ENCODE results near the gene KBTBD3.
"Not testable (repeated sequence)": the region's sequence is repeated elsewhere in the genome, so short reads cannot be mapped to it uniquely, and the experiment has no call there.

KBTBD3 gene

GRCh38 chr11:106061954-106062949, 14.9 kb downstream of the KBTBD3 start:
- no peak for TF ChIP-seq Cebpa-rat (IDR thresholded peaks at IDR 0.05)
- Histone ChIP-seq H3K4me3 (no peak overlapping the region), H3K9me3 (peaks cover 6% of the 10 kb centered on the region; the same call in 1 of the 2 replicates), H3K4me2 (no peak overlapping the region), H3K36me3 (0 out of 2 replicates have a peak, but pooled peaks cover 5% of the 10 kb centered on the region), H4K20me1 (no peaks in the 10 kb centered on the region), H3K27ac (no peak overlapping the region), H3K9ac (no peak overlapping the region), H3K4me1 (no peaks in the 10 kb centered on the region), H3K27me3 (no peaks in the 10 kb centered on the region)

- no peak overlapping the region for H3K4me2 ChIP-seq
- H4K20me1 ChIP-seq: no peaks in the 10 kb centered on the region
- no peak overlapping the region for H3K4me3 ChIP-seq
- 0 out of 2 replicates have a peak, but pooled peaks cover 5% of the 10 kb centered on the region for H3K36me3 ChIP-seq
- TF ChIP-seq Cebpa-rat (IDR thresholded peaks at IDR 0.05): no peak
- H3K9me3 ChIP-seq: peaks cover 6% of the 10 kb centered on the region; the same call in 1 of the 2 replicates
- no peak overlapping the region for H3K27ac ChIP-seq
- H3K9ac ChIP-seq: no peak overlapping the region
- no peaks in the 10 kb centered on the region for H3K27me3 ChIP-seq
- no peaks in the 10 kb centered on the region for H3K4me1 ChIP-seq
Measured at GRCh38 chr11:106061249-106061784, 15.8 kb downstream of the KBTBD3 start.

GRCh38 chr11:106059617-106060016, 17.5 kb downstream of the KBTBD3 start:
- Histone ChIP-seq H3K27ac (no peak overlapping the region), H4K20me1 (no peaks in the 10 kb centered on the region), H3K27me3 (no peaks in the 10 kb centered on the region), H3K9me3 (peaks cover 6% of the 10 kb centered on the region; the same call in 1 of the 2 replicates), H3K9ac (no peak overlapping the region), H3K4me2 (no peak overlapping the region), H3K4me3 (no peak overlapping the region), H3K4me1 (no peaks in the 10 kb centered on the region), H3K36me3 (0 out of 2 replicates have a peak, but pooled peaks cover 5% of the 10 kb centered on the region)
- no peak for TF ChIP-seq Cebpa-rat (IDR thresholded peaks at IDR 0.05)

GRCh38 chr11:106058377-106058776, 18.8 kb downstream of the KBTBD3 start:
- H3K27me3 ChIP-seq, H4K20me1 ChIP-seq, H3K9ac ChIP-seq, H3K4me3 ChIP-seq, H3K9me3 ChIP-seq, H3K4me1 ChIP-seq, H3K27ac ChIP-seq, H3K36me3 ChIP-seq, H3K4me2 ChIP-seq: not testable (repeated sequence)

- H3K27me3 ChIP-seq: no peaks in the 10 kb centered on the region
- no peak for TF ChIP-seq Cebpa-rat (IDR thresholded peaks at IDR 0.05)
- no peaks in the 10 kb centered on the region for H3K9me3 ChIP-seq
- H3K4me2 ChIP-seq: no peak overlapping the region
- H3K4me1 ChIP-seq: no peaks in the 10 kb centered on the region
- H3K9ac ChIP-seq: no peak overlapping the region
- no peak overlapping the region for H3K27ac ChIP-seq
- no peak overlapping the region for H3K4me3 ChIP-seq
- no peaks in the 10 kb centered on the region for H3K36me3 ChIP-seq
- H4K20me1 ChIP-seq: no peaks in the 10 kb centered on the region
Measured at GRCh38 chr11:106051103-106051502, 26.0 kb downstream of the KBTBD3 start.

GRCh38 chr11:106049727-106050476, 27.2 kb downstream of the KBTBD3 start:
- H3K36me3 ChIP-seq: no peaks in the 10 kb centered on the region
- H3K4me1 ChIP-seq: no peaks in the 10 kb centered on the region
- no peaks in the 10 kb centered on the region for H4K20me1 ChIP-seq
- no peaks in the 10 kb centered on the region for H3K27me3 ChIP-seq
- no peak for TF ChIP-seq Cebpa-rat (IDR thresholded peaks at IDR 0.05)
- H3K27ac ChIP-seq: no peak overlapping the region
- no peak overlapping the region for H3K4me3 ChIP-seq
- no peak overlapping the region for H3K4me2 ChIP-seq
- no peak overlapping the region for H3K9ac ChIP-seq
- H3K9me3 ChIP-seq: no peaks in the 10 kb centered on the region

- Histone ChIP-seq H3K9ac (no peak overlapping the region), H3K9me3 (no peaks in the 10 kb centered on the region), H3K4me2 (no peak overlapping the region), H3K4me1 (no peaks in the 10 kb centered on the region), H3K27me3 (no peaks in the 10 kb centered on the region), H3K36me3 (no peaks in the 10 kb centered on the region), H3K4me3 (no peak overlapping the region), H3K27ac (no peak overlapping the region), H4K20me1 (no peaks in the 10 kb centered on the region)
- no peak for TF ChIP-seq Cebpa-rat (IDR thresholded peaks at IDR 0.05)
Measured at GRCh38 chr11:106047631-106048030, 29.5 kb downstream of the KBTBD3 start.

GRCh38 chr11:106043540-106043939, 33.6 kb downstream of the KBTBD3 start:
- Histone ChIP-seq H3K9me3 (no peaks in the 10 kb centered on the region), H3K4me3 (no peak overlapping the region), H3K27me3 (no peaks in the 10 kb centered on the region), H3K27ac (no peak overlapping the region), H3K9ac (no peak overlapping the region), H3K4me1 (no peaks in the 10 kb centered on the region), H3K36me3 (no peaks in the 10 kb centered on the region), H3K4me2 (no peak overlapping the region), H4K20me1 (no peaks in the 10 kb centered on the region)
- TF ChIP-seq Cebpa-rat (IDR thresholded peaks at IDR 0.05): no peak

GRCh38 chr11:106032861-106033260, 44.3 kb downstream of the KBTBD3 start:
- Histone ChIP-seq H3K9ac (no peak overlapping the region), H3K9me3 (no peaks in the 10 kb centered on the region), H3K36me3 (no peaks in the 10 kb centered on the region), H3K4me3 (no peak overlapping the region), H3K4me1 (no peaks in the 10 kb centered on the region), H3K27ac (no peak overlapping the region), H3K4me2 (no peak overlapping the region), H3K27me3 (no peaks in the 10 kb centered on the region), H4K20me1 (no peaks in the 10 kb centered on the region)
- TF ChIP-seq Cebpa-rat (IDR thresholded peaks at IDR 0.05): no peak

- Histone ChIP-seq H3K36me3 (no peaks in the 10 kb centered on the region), H3K9ac (no peak overlapping the region), H3K4me3 (no peak overlapping the region), H3K4me1 (no peaks in the 10 kb centered on the region), H3K27me3 (no peaks in the 10 kb centered on the region), H3K9me3 (no peaks in the 10 kb centered on the region), H4K20me1 (no peaks in the 10 kb centered on the region), H3K27ac (no peak overlapping the region), H3K4me2 (no peak overlapping the region)
- no peak for TF ChIP-seq Cebpa-rat (IDR thresholded peaks at IDR 0.05)
Measured at GRCh38 chr11:106031936-106032335, 45.2 kb downstream of the KBTBD3 start.

Measured in BLaER1 (cell line).